ENCODE data around the gene RNF40.

Gene RNF40

GRCh38 chr16:30783280-30784109 lies 21.4 kb downstream of the RNF40 start:
- no peak for TF ChIP-seq RAD21 (IDR thresholded peaks at IDR 0.05; ENCODE audit: low read depth)

- TF ChIP-seq CREB1 (IDR thresholded peaks at IDR 0.05; ENCODE audit: low read depth) (no peak), TEAD4 (IDR thresholded peaks at IDR 0.05) (no peak), EGR1 (IDR thresholded peaks at IDR 0.05) (no peak), ZBTB7A (IDR thresholded peaks at IDR 0.05; ENCODE audit: low read depth) (no peak), NFIC (IDR thresholded peaks at IDR 0.05) (no peak), USF1 (IDR thresholded peaks at IDR 0.05) (no peak), MAX (IDR thresholded peaks at IDR 0.05) (no peak), REST (IDR thresholded peaks at IDR 0.05; ENCODE audit: low read depth) (no peak), EP300 (IDR thresholded peaks at IDR 0.05; ENCODE audit: borderline replicate concordance) (no peak), TAF1 (IDR thresholded peaks at IDR 0.05; ENCODE audit: low read depth) (no peak), CEBPB (IDR thresholded peaks at IDR 0.05) (no peak), YY1 (IDR thresholded peaks at IDR 0.05; ENCODE audit: low read depth) (no peak), FOXM1 (IDR thresholded peaks at IDR 0.05; ENCODE audit: borderline replicate concordance, low read depth) (no peak), RAD21 (IDR thresholded peaks at IDR 0.05; ENCODE audit: low read depth) (no peak)
Observed at GRCh38 chr16:30784215-30784614, 22.1 kb downstream of the RNF40 start.

- TF ChIP-seq TEAD4 (IDR thresholded peaks at IDR 0.05) (no peak), EP300 (IDR thresholded peaks at IDR 0.05; ENCODE audit: borderline replicate concordance) (no peak), RAD21 (IDR thresholded peaks at IDR 0.05; ENCODE audit: low read depth) (no peak), CEBPB (IDR thresholded peaks at IDR 0.05) (no peak), TAF1 (IDR thresholded peaks at IDR 0.05; ENCODE audit: low read depth) (no peak), YY1 (IDR thresholded peaks at IDR 0.05; ENCODE audit: low read depth) (no peak), CREB1 (IDR thresholded peaks at IDR 0.05; ENCODE audit: low read depth) (no peak), FOXM1 (IDR thresholded peaks at IDR 0.05; ENCODE audit: borderline replicate concordance, low read depth) (no peak), ZBTB7A (IDR thresholded peaks at IDR 0.05; ENCODE audit: low read depth) (no peak), NFIC (IDR thresholded peaks at IDR 0.05) (no peak)
Observed at GRCh38 chr16:30785126-30786106, 23.3 kb downstream of the RNF40 start.

- TF ChIP-seq MAX (IDR thresholded peaks at IDR 0.05): peak; percentile 53
- TF ChIP-seq TEAD4 (IDR thresholded peaks at IDR 0.05): no peak
- peak; percentile 44; the same call in 1 of the 2 replicates for TF ChIP-seq ZBTB7A (IDR thresholded peaks at IDR 0.05; ENCODE audit: low read depth)
Observed at GRCh38 chr16:30786115-30786935, 24.2 kb downstream of the RNF40 start.

GRCh38 chr16:30786936-30787612 lies 25.0 kb downstream of the RNF40 start, which contains the start of gene ZNF629:
Gene ZNF629 (minus strand): TSS chr16:30787205. CDS start chr16:30784482, 2,723 bp downstream.
- TF ChIP-seq CREB1 (IDR thresholded peaks at IDR 0.05; ENCODE audit: low read depth) (no peak), ZBTB7A (IDR thresholded peaks at IDR 0.05; ENCODE audit: low read depth) (peak; percentile 76; the same call in 1 of the 2 replicates), TAF1 (IDR thresholded peaks at IDR 0.05; ENCODE audit: low read depth) (peak; percentile 93), CEBPB (IDR thresholded peaks at IDR 0.05) (0 out of 2 replicates have a peak, but pooled peaks have one; percentile 3), MAX (IDR thresholded peaks at IDR 0.05) (peak; percentile 56)

GRCh38 chr16:30787613-30788378 lies 25.7 kb downstream of the RNF40 start:
- TF ChIP-seq ZBTB7A (IDR thresholded peaks at IDR 0.05; ENCODE audit: low read depth): no peak
- TF ChIP-seq TCF12 (IDR thresholded peaks at IDR 0.05; ENCODE audit: low read depth): no peak
- TF ChIP-seq CEBPB (IDR thresholded peaks at IDR 0.05): no peak
- TF ChIP-seq NFIC (IDR thresholded peaks at IDR 0.05): no peak
- TF ChIP-seq REST (IDR thresholded peaks at IDR 0.05; ENCODE audit: low read depth): no peak
- TF ChIP-seq EGR1 (IDR thresholded peaks at IDR 0.05): no peak
- no peak for TF ChIP-seq MAX (IDR thresholded peaks at IDR 0.05)
- no peak for TF ChIP-seq CREB1 (IDR thresholded peaks at IDR 0.05; ENCODE audit: low read depth)
- TF ChIP-seq TAF1 (IDR thresholded peaks at IDR 0.05; ENCODE audit: low read depth): no peak
- TF ChIP-seq EP300 (IDR thresholded peaks at IDR 0.05; ENCODE audit: borderline replicate concordance): no peak
